IgD-negative memory B cell (primary cell): ENCODE results near the gene YARS1. TPM values are rescaled to one million over a fixed set of nuclear protein-coding genes. Genes with fewer than 3 reads are reported as not detected.
A peak's percentile ranks its signal among the peaks of the same experiment; 100 is the strongest.

Experiments used
- H3K27ac Mint-ChIP-seq, 3 donors: one replicate each; pipeline ENCODE4 v1.8.0; 2020 to 2022; ENCODE audit warnings: mild to moderate bottlenecking in 3 of 3, mixed read lengths in 3 of 3, moderate library complexity in 1 of 3
- H3K27me3 Mint-ChIP-seq: one replicate; pipeline ENCODE4 v1.8.0; 2021; ENCODE audit warnings: mixed read lengths
- H3K36me3 Mint-ChIP-seq: one replicate; pipeline ENCODE4 v1.8.0; 2020; ENCODE audit warnings: mild to moderate bottlenecking, mixed read lengths
- H3K4me1 Mint-ChIP-seq, 3 donors: one replicate each; pipeline ENCODE4 v1.8.0; 2020 to 2022; ENCODE audit warnings: mixed read lengths in 3 of 3, mild to moderate bottlenecking in 1 of 3
- H3K4me3 Mint-ChIP-seq, 4 donors: one replicate each; pipeline ENCODE4 v1.8.0; 2020 to 2022; ENCODE audit warnings: mild to moderate bottlenecking in 4 of 4, mixed read lengths in 4 of 4, moderate library complexity in 3 of 4
- H3K9me3 Mint-ChIP-seq, 3 donors: one replicate each; pipeline ENCODE4 v1.8.0; 2020 to 2021; ENCODE audit warnings: mixed read lengths in 3 of 3, mild to moderate bottlenecking in 1 of 3
- polyA plus RNA-seq: library from polyadenylated mRNA; unstranded; fragments of 300-500 nt; fragmentation: Illumina TruSeq; gene quantifications from one replicate; pipeline ENCODE4 v1.2.3, GENCODE V29; 2021

The YARS1 gene
- polyA plus RNA-seq, 1 donor from 2014 or later: 41.8 TPM

- H3K27me3 Mint-ChIP-seq: peaks cover 18% of the 10 kb centered on the region
- H3K9me3 Mint-ChIP-seq: no peaks in the 10 kb centered on the region
- no peak overlapping the region for H3K27ac Mint-ChIP-seq
Observed at GRCh38 chr1:32741059-32741412, 76.1 kb downstream of the YARS1 start.

GRCh38 chr1:32736812-32737791 is 80.1 kb downstream of the YARS1 start:
- H3K27me3 Mint-ChIP-seq: peaks cover 11% of the 10 kb centered on the region
- H3K27ac Mint-ChIP-seq: peak overlapping the region in 1 of 3 donors; percentile 46
- H3K4me3 Mint-ChIP-seq: no peak overlapping the region
- H3K9me3 Mint-ChIP-seq: no peaks in the 10 kb centered on the region
- H3K4me1 Mint-ChIP-seq: peaks cover 0 to 1% (median 0%) of the 10 kb centered on the region in 3 donors
- peaks cover 3% of the 10 kb centered on the region for H3K36me3 Mint-ChIP-seq

More at GRCh38 chr1:32741059-32741412, 76.1 kb downstream of the YARS1 start:
- peaks cover 3% of the 10 kb centered on the region for H3K36me3 Mint-ChIP-seq
- H3K4me3 Mint-ChIP-seq: peak overlapping the region; percentile 48 to 85 (median 66)
- H3K4me1 Mint-ChIP-seq: no peaks in the 10 kb centered on the region

- peaks cover 2% of the 10 kb centered on the region for H3K36me3 Mint-ChIP-seq
- peaks cover 5% of the 10 kb centered on the region for H3K27me3 Mint-ChIP-seq
- H3K9me3 Mint-ChIP-seq: no peaks in the 10 kb centered on the region
- H3K27ac Mint-ChIP-seq: no peak overlapping the region
- H3K4me1 Mint-ChIP-seq: peaks cover 0 to 4% (median 0%) of the 10 kb centered on the region in 3 donors
- H3K4me3 Mint-ChIP-seq: no peak overlapping the region
Observed at GRCh38 chr1:32733582-32734321, 83.4 kb downstream of the YARS1 start.

- Mint-ChIP-seq H3K27ac (no peak overlapping the region), H3K36me3 (peaks cover 3% of the 10 kb centered on the region), H3K4me3 (peak overlapping the region in 1 of 4 donors; percentile 54), H3K4me1 (peaks cover 0 to 4% (median 3%) of the 10 kb centered on the region in 3 donors), H3K9me3 (peaks cover 0 to 7% (median 0%) of the 10 kb centered on the region in 3 donors), H3K27me3 (peaks cover 9% of the 10 kb centered on the region)
Observed at GRCh38 chr1:32729254-32730046, 87.7 kb downstream of the YARS1 start.

- Mint-ChIP-seq H3K27me3 (peaks cover 11% of the 10 kb centered on the region), H3K4me3 (no peak overlapping the region), H3K36me3 (peaks cover 3% of the 10 kb centered on the region), H3K9me3 (peaks cover 0 to 7% (median 0%) of the 10 kb centered on the region in 3 donors), H3K4me1 (peaks cover 0 to 4% (median 3%) of the 10 kb centered on the region in 3 donors), H3K27ac (no peak overlapping the region)
Observed at GRCh38 chr1:32728413-32729077, 88.6 kb downstream of the YARS1 start.

GRCh38 chr1:32727876-32728275 is 89.3 kb downstream of the YARS1 start:
- Mint-ChIP-seq H3K27ac (no peak overlapping the region), H3K4me3 (no peak overlapping the region), H3K36me3 (peaks cover 3% of the 10 kb centered on the region), H3K9me3 (peaks cover 0 to 7% (median 0%) of the 10 kb centered on the region in 3 donors), H3K4me1 (peaks cover 0 to 3% (median 3%) of the 10 kb centered on the region in 3 donors), H3K27me3 (peaks cover 11% of the 10 kb centered on the region)

- H3K9me3 Mint-ChIP-seq: peaks cover 0 to 7% (median 0%) of the 10 kb centered on the region in 3 donors
- peaks cover 21% of the 10 kb centered on the region for H3K27me3 Mint-ChIP-seq
- peaks cover 0 to 3% (median 0%) of the 10 kb centered on the region in 3 donors for H3K4me1 Mint-ChIP-seq
- no peak overlapping the region for H3K4me3 Mint-ChIP-seq
- H3K27ac Mint-ChIP-seq: no peak overlapping the region
- H3K36me3 Mint-ChIP-seq: peaks cover 3% of the 10 kb centered on the region
Observed at GRCh38 chr1:32725615-32725982, 91.6 kb downstream of the YARS1 start.

Other genes with a start within 250 kb of the YARS1 start
- gene ZBTB8OS, start 166.8 kb downstream of the YARS1 start, polyA plus RNA-seq: 78.1 TPM
- gene RBBP4, start 166.2 kb downstream of the YARS1 start, polyA plus RNA-seq: 227 TPM
- gene SYNC, start 114.6 kb downstream of the YARS1 start, polyA plus RNA-seq: not detected
- 10.7 TPM for gene S100PBP, start 295 bp upstream of the YARS1 start, polyA plus RNA-seq
- not detected for gene FNDC5, start 53.6 kb upstream of the YARS1 start, polyA plus RNA-seq
- not detected for gene HPCA, start 69.1 kb upstream of the YARS1 start, polyA plus RNA-seq
- gene TMEM54, start 84.0 kb upstream of the YARS1 start, polyA plus RNA-seq: not detected
- 2.6 TPM for gene RNF19B, start 147.5 kb upstream of the YARS1 start, polyA plus RNA-seq
- gene AK2, start 219.5 kb upstream of the YARS1 start, polyA plus RNA-seq: 112 TPM